Prostate gland (tissue), 2 donors: Measurements from ENCODE around the gene GALT. TPM values are rescaled to one million over a fixed set of nuclear protein-coding genes. Genes with fewer than 3 reads are reported as not detected.

Experiments
- DNase-seq: peaks from one replicate; pipeline ENCODE4 v3.0.0-alpha.2; 2019; ENCODE audit warnings: low spot score
- H3K27ac ChIP-seq, 2 donors: fragments of 200-600 bp; sonication (generic); 2 replicates each; pipeline ENCODE4 v1.5.1; 2017 to 2019
- H3K27me3 ChIP-seq: fragments of 200-600 bp; sonication (generic); replicated peaks from 2 replicates; pipeline ENCODE4 v1.5.1; 2019; ENCODE audit not compliant: insufficient read depth
- H3K36me3 ChIP-seq, 2 donors: fragments of 200-600 bp; sonication (generic); 1 replicate in 1 of 2; 2 replicates in 1 of 2; pipeline versions ENCODE4 v1.5.1 to v1.8.1; 2017 to 2019
- H3K4me1 ChIP-seq: fragments of 200-600 bp; sonication (generic); replicated peaks from 2 replicates; pipeline ENCODE4 v1.5.1; 2019
- H3K4me3 ChIP-seq, 2 donors: fragments of 200-600 bp; sonication (generic); 2 replicates each; pipeline ENCODE4 v1.5.1; 2017 to 2019
- H3K9me3 ChIP-seq: fragments of 200-600 bp; sonication (generic); 2 replicates; pipeline ENCODE4 v1.5.1; 2017
- POLR2A ChIP-seq: fragments of 450-650 bp; IDR thresholded peaks from one replicate; pipeline ENCODE4 v1.6.1; 2016; ENCODE audit warnings: antibody characterized with exemption, mild to moderate bottlenecking
- POLR2AphosphoS5 ChIP-seq: sonication (generic); formaldehyde crosslinking; IDR thresholded peaks from one replicate; pipeline ENCODE4 v1.6.1; 2017; ENCODE audit warnings: antibody characterized with exemption
- WGBS: methylation state at CpG from one replicate; pipeline ENCODE4 v1.1.5; 2018; 5-methylcytosine and 5-hydroxymethylcytosine counted together
- intact Hi-C: fragments of 100-400 bp; cut with DNase I; formaldehyde crosslinking; loops from one replicate; pipeline ENCODE4 v1.14.2; 2022
- small RNA-seq, 2 donors: library from RNA; depleted of rRNA; stranded (forward); fragments of <200 nt; gene quantifications; one replicate each; pipeline ENCODE3, GENCODE V24; 2016
- total RNA-seq, 2 donors: library from RNA; depleted of rRNA; stranded (reverse); fragments of >200 nt; gene quantifications; one replicate each; pipeline ENCODE4 v1.1.0, GENCODE V29; 2016
- TF ChIP-seq, protein P1 (sequence below), 4 experiments: fragments of 200-600 bp in 2 of 4; fragments of 450-650 bp in 2 of 4; sonication (generic) in 2 of 4; IDR thresholded peaks; 1 replicate in 3 of 4; 2 replicates in 1 of 4; pipeline ENCODE4 v1.5.1; 2016 to 2019; ENCODE audit warnings: antibody characterized with exemption in 4 of 4, mild to moderate bottlenecking in 2 of 4, moderate library complexity in 2 of 4

GALT gene
- total RNA-seq, 2 donors from 2014 or later: 55.2 to 55.9 TPM

DNA sequence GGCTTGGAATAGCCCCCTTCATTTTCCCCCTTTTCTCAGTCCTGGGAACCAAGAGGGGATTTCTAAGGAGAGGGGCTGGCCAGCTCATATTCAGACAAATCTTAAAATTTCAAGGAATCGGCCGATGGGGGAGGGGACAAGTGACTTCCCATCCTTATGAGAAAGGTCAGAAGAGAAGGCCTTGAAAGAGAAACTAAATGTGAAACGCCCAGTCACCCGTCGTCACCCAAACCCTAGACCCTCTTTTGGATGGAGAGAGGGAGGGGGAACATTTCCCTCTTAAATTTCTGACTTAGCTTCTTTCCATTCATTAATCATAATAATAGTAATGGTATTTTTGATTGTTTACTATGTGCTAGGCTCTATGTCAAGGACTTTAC, 45.5 kb downstream of the GALT start:
- H3K27ac ChIP-seq: no peak overlapping the region
- H3K4me1 ChIP-seq: peaks cover 10% of the 10 kb centered on the region
- H3K27me3 ChIP-seq: no peaks in the 10 kb centered on the region
- 88% methylated on average over 5 of the region's 5 CpGs for WGBS
- H3K36me3 ChIP-seq: no peaks in the 10 kb centered on the region
- intact Hi-C loops: no loop called here
- TF ChIP-seq POLR2A: no peak
- TF ChIP-seq, protein P1, sequence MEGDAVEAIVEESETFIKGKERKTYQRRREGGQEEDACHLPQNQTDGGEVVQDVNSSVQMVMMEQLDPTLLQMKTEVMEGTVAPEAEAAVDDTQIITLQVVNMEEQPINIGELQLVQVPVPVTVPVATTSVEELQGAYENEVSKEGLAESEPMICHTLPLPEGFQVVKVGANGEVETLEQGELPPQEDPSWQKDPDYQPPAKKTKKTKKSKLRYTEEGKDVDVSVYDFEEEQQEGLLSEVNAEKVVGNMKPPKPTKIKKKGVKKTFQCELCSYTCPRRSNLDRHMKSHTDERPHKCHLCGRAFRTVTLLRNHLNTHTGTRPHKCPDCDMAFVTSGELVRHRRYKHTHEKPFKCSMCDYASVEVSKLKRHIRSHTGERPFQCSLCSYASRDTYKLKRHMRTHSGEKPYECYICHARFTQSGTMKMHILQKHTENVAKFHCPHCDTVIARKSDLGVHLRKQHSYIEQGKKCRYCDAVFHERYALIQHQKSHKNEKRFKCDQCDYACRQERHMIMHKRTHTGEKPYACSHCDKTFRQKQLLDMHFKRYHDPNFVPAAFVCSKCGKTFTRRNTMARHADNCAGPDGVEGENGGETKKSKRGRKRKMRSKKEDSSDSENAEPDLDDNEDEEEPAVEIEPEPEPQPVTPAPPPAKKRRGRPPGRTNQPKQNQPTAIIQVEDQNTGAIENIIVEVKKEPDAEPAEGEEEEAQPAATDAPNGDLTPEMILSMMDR (IDR thresholded peaks at IDR 0.05): no peak
- TF ChIP-seq POLR2AphosphoS5: no peak
- no peak overlapping the region for H3K4me3 ChIP-seq
- DNase-seq: no peak
- H3K9me3 ChIP-seq: no peaks in the 10 kb centered on the region

DNA sequence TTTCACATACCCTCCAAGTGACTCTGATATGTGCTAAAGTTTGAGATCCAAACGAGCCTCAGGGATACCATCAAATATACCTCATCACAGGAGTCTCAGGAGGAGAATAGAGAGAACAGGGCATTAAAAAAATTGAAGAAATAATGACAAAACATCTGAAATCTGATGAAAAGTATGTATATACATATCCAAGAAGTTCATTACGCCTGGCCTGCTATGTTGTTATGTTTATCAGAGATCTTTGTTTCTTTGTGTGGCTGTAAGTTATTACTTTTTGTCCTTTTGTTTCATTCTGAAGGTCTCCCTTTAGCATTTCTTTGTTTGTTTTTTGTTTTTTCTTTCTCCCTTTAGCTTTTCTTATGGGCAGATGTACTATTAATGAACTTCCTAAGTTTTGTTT, 47.1 kb downstream of the GALT start:
- H3K36me3 ChIP-seq: no peaks in the 10 kb centered on the region
- no peak overlapping the region for H3K4me3 ChIP-seq
- H3K27ac ChIP-seq: no peak overlapping the region
- TF ChIP-seq, protein P1 (IDR thresholded peaks at IDR 0.05): no peak
- no peak for TF ChIP-seq POLR2A
- no peak for TF ChIP-seq POLR2AphosphoS5
- no peaks in the 10 kb centered on the region for H3K27me3 ChIP-seq
- peaks cover 7% of the 10 kb centered on the region for H3K4me1 ChIP-seq
- intact Hi-C loops: no loop called here
- no peak for DNase-seq
- WGBS: 80% methylated on average over 2 of the region's 2 CpGs
- no peaks in the 10 kb centered on the region for H3K9me3 ChIP-seq

DNA sequence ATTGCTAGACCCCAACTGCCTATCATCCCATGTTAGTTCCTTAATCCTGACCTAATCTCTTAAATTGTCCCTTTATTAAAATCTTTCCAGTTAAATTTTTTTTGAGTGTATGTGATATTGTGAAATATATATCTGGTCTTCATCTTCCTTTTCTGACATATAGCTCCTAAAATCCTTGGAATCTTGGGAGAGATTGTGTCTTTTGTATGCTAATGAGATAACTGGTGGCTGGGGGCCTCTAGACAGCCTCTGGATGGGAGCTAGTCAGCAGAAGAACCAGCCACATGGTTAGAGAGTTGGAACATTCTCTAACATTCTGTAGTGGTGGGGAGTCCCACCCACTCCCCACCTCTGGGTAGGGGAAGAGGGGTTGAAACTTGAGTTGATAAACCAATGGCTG, 48.3 kb downstream of the GALT start:
- Histone ChIP-seq H3K9me3 (no peaks in the 10 kb centered on the region), H3K4me1 (no peaks in the 10 kb centered on the region), H3K4me3 (no peak overlapping the region), H3K27me3 (no peaks in the 10 kb centered on the region), H3K27ac (no peak overlapping the region), H3K36me3 (no peaks in the 10 kb centered on the region)
- intact Hi-C loops: no loop called here
- no peak for TF ChIP-seq POLR2AphosphoS5
- TF ChIP-seq POLR2A: no peak
- DNase-seq: no peak

Small RNA genes lying within 50 kb of the gene (small RNA-seq; reads per million reads assigned to genes)
- gene CCL27: 0 reads per million in 2 donors

Other genes starting within 250 kb of the GALT start
- 10 to 100 TPM; 14.4 to 16.5 TPM for gene FAM219A, start 188.1 kb upstream of the GALT start, total RNA-seq
- 1 to 10 TPM in 1 of 2 donors, not detected in 1; 5.6 TPM for gene DNAI1, start 187.9 kb upstream of the GALT start, total RNA-seq
- 10 to 100 TPM; 20.9 to 28.2 TPM for gene ENHO, start 123.7 kb upstream of the GALT start, total RNA-seq
- 10 to 100 TPM in 1 of 2 donors, 1 to 10 TPM in 1; 2.7 to 13.3 TPM for gene CNTFR, start 57.0 kb upstream of the GALT start, total RNA-seq
- gene RPP25L, start 34.6 kb upstream of the GALT start, total RNA-seq: 10 to 100 TPM; 52.1 to 53.2 TPM
- 100 to 1,000 TPM in 1 of 2 donors, 10 to 100 TPM in 1; 73.8 to 112 TPM for gene DCTN3, start 26.2 kb upstream of the GALT start, total RNA-seq
- gene ARID3C, start 17.6 kb upstream of the GALT start, total RNA-seq: 1 to 10 TPM in 1 of 2 donors, not detected in 1; 1.1 TPM
- gene SIGMAR1, start 8.9 kb upstream of the GALT start, total RNA-seq: 100 to 1,000 TPM; 103 to 142 TPM
- 10 to 100 TPM; 25.8 to 73.5 TPM for gene IL11RA, start 5.5 kb downstream of the GALT start, total RNA-seq
- gene CCL27, start 16.0 kb downstream of the GALT start, total RNA-seq: not detected
- 1 to 10 TPM in 1 of 2 donors, not detected in 1; 1.8 TPM for gene CCL19, start 44.6 kb downstream of the GALT start, total RNA-seq
- gene CCL21, start 63.5 kb downstream of the GALT start, total RNA-seq: 10 to 100 TPM in 1 of 2 donors, 1 to 10 TPM in 1; 7.2 to 24.5 TPM